Measurements from ENCODE around the gene PEX11G. TPM values are rescaled to one million over a fixed set of nuclear protein-coding genes. Genes with fewer than 3 reads are reported as not detected.
A peak's percentile ranks its signal among the peaks of the same experiment; 100 is the strongest.

PEX11G gene
- total RNA-seq, 1 experiment from 2014 or later: 3.9 TPM

- no peaks in the 10 kb centered on the region for H3K27me3 Mint-ChIP-seq (ENCODE audit: insufficient read depth, unreplicated experiment)
- no peaks in the 10 kb centered on the region for H3K4me1 Mint-ChIP-seq (ENCODE audit: low read depth, unreplicated experiment)
- no TSS peak for BruUV-seq (replicated peaks)
- POLR2A ChIA-PET: no interaction called here
- H3K36me3 Mint-ChIP-seq (ENCODE audit: insufficient read depth, unreplicated experiment): peaks cover 56% of the 10 kb centered on the region
- no peaks in the 10 kb centered on the region for H3K27me3 ChIP-seq (replicated peaks; ENCODE audit: control insufficient read depth, insufficient read depth, low read length)
- no peaks in the 10 kb centered on the region for H3K9me3 Mint-ChIP-seq (ENCODE audit: unreplicated experiment)
- H3K4me3 Mint-ChIP-seq (ENCODE audit: unreplicated experiment): no peak overlapping the region
- peaks cover 6% of the 10 kb centered on the region; the same call in 1 of the 2 replicates for H3K4me1 ChIP-seq
- intact Hi-C loops (cut with micrococcal nuclease; ENCODE audit: unreplicated experiment): no loop called here
- H3K9me3 ChIP-seq: no peaks in the 10 kb centered on the region
- no peak overlapping the region for H3K27ac Mint-ChIP-seq (ENCODE audit: unreplicated experiment)
- CTCF ChIA-PET: no interaction called here
- no peak overlapping the region for H3K4me3 ChIP-seq (ENCODE audit: low read depth, low read length)
- H3K36me3 ChIP-seq (ENCODE audit: control insufficient read depth, insufficient read depth, low read length): peaks cover 1% of the 10 kb centered on the region; the same call in 1 of the 2 replicates
- TF ChIP-seq CTCF (IDR thresholded peaks at IDR 0.05; ENCODE audit: insufficient read depth in 1 of 2, low read depth in 1 of 2, low read length in 1 of 2, severe bottlenecking in 1 of 2, unreplicated experiment in 1 of 2): no peak
- no peak for DNase-seq
These were observed 46.4 kb downstream of the PEX11G start for GRCh38 chr19:7442423-7442822.

GRCh38 chr19:7441468-7442146 lies 47.2 kb downstream of the PEX11G start:
- Mint-ChIP-seq H3K4me3 (ENCODE audit: unreplicated experiment) (no peak overlapping the region), H3K27me3 (ENCODE audit: insufficient read depth, unreplicated experiment) (no peaks in the 10 kb centered on the region), H3K4me1 (ENCODE audit: low read depth, unreplicated experiment) (no peaks in the 10 kb centered on the region), H3K27ac (ENCODE audit: unreplicated experiment) (no peak overlapping the region), H3K9me3 (ENCODE audit: unreplicated experiment) (no peaks in the 10 kb centered on the region), H3K36me3 (ENCODE audit: insufficient read depth, unreplicated experiment) (peaks cover 53% of the 10 kb centered on the region)
- Histone ChIP-seq H3K36me3 (ENCODE audit: control insufficient read depth, insufficient read depth, low read length) (peaks cover 1% of the 10 kb centered on the region; the same call in 1 of the 2 replicates), H3K27me3 (replicated peaks; ENCODE audit: control insufficient read depth, insufficient read depth, low read length) (no peaks in the 10 kb centered on the region), H3K4me3 (ENCODE audit: low read depth, low read length) (no peak overlapping the region), H3K4me1 (peaks cover 6% of the 10 kb centered on the region; the same call in 1 of the 2 replicates), H3K9me3 (no peaks in the 10 kb centered on the region)
- TF ChIP-seq CTCF (IDR thresholded peaks at IDR 0.05; ENCODE audit: insufficient read depth in 1 of 2, low read depth in 1 of 2, low read length in 1 of 2, severe bottlenecking in 1 of 2, unreplicated experiment in 1 of 2): no peak
- DNase-seq: no peak
- BruUV-seq (replicated peaks): no TSS peak
- POLR2A ChIA-PET: no interaction called here
- intact Hi-C loops (cut with micrococcal nuclease; ENCODE audit: unreplicated experiment): no loop called here
- CTCF ChIA-PET: no interaction called here

- Histone ChIP-seq H3K36me3 (ENCODE audit: control insufficient read depth, insufficient read depth, low read length) (peaks cover 1% of the 10 kb centered on the region; the same call in 1 of the 2 replicates), H3K9me3 (no peaks in the 10 kb centered on the region), H3K4me3 (ENCODE audit: low read depth, low read length) (no peak overlapping the region), H3K27me3 (replicated peaks; ENCODE audit: control insufficient read depth, insufficient read depth, low read length) (no peaks in the 10 kb centered on the region), H3K4me1 (peaks cover 6% of the 10 kb centered on the region; the same call in 1 of the 2 replicates)
- no peak for TF ChIP-seq CTCF (IDR thresholded peaks at IDR 0.05; ENCODE audit: insufficient read depth in 1 of 2, low read depth in 1 of 2, low read length in 1 of 2, severe bottlenecking in 1 of 2, unreplicated experiment in 1 of 2)
- ChIA-PET CTCF (no interaction called here), POLR2A (no interaction called here)
- Mint-ChIP-seq H3K4me1 (ENCODE audit: low read depth, unreplicated experiment) (no peaks in the 10 kb centered on the region), H3K27me3 (ENCODE audit: insufficient read depth, unreplicated experiment) (no peaks in the 10 kb centered on the region), H3K9me3 (ENCODE audit: unreplicated experiment) (no peaks in the 10 kb centered on the region), H3K4me3 (ENCODE audit: unreplicated experiment) (no peak overlapping the region), H3K27ac (ENCODE audit: unreplicated experiment) (no peak overlapping the region), H3K36me3 (ENCODE audit: insufficient read depth, unreplicated experiment) (peaks cover 45% of the 10 kb centered on the region)
- intact Hi-C loops (cut with micrococcal nuclease; ENCODE audit: unreplicated experiment): no loop called here
- BruUV-seq (replicated peaks): no TSS peak
- peak in 1 of 2 experiments; percentile 53 for DNase-seq
These were observed 48.5 kb downstream of the PEX11G start for GRCh38 chr19:7440188-7440975.

All from Caco-2 (cell line).